NCI-H1694 (cell line): ENCODE results near the gene KLF12.

Experiments
- DNase-seq: peaks from one replicate; lab custom pipeline; 2025; lab: John Stamatoyannopoulos, UW

Gene KLF12

DNA sequence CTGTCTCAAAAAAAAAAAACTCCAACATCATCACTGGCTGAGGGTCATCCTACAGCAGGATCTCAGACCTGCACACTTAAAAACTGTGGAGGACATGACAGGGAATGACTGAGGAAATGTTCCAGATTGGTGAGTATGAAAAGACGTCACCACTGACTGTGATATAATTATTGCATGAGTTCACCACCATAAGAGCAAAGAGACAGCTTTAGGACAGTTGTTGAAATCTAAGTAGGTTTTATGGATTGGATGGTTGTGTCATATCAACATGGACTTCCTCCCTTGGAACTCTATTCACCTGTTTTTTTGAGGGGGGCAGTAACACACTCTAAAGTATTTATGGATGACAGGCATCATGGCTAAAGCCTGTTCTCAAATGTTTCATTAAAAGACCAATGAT is 31.5 kb downstream of the KLF12 start:
- no peak for DNase-seq

DNA sequence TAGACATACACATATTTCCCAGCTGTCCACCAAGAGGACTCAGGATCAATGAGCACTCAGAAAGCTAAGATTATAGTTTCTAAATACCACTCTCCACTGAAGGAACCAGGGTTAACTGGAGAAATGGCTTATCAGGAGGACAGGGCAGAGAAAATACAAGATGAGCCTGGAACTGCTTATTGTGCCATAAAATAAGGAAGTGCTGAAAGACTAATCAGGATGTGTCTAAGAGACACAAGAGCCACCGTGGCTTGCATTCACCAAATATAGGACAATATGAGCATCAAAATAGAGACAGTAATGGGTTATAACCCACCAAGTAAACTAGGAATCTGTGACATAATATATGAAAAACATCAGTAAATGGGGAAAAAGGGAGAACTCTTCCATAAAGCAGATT is 32.8 kb downstream of the KLF12 start:
- no peak for DNase-seq

DNA sequence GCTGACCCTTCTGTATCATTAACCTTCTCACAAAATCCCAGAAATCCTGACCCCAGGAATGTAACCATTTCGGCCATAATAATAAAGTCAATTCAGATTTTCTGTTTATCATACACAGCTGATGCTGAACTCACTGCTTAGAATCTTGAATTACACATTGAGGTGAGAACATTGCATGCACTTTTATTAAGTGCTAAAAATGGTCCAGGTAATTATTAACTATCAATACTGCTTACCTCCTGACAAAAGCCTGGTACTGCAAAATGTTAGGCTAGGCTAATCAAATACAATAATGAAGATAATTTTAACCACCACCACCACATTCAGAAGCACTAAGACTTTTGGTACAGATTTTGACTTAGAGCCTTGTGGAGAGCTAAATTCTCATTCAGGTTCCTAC is 36.1 kb downstream of the KLF12 start:
- no peak for DNase-seq

DNA sequence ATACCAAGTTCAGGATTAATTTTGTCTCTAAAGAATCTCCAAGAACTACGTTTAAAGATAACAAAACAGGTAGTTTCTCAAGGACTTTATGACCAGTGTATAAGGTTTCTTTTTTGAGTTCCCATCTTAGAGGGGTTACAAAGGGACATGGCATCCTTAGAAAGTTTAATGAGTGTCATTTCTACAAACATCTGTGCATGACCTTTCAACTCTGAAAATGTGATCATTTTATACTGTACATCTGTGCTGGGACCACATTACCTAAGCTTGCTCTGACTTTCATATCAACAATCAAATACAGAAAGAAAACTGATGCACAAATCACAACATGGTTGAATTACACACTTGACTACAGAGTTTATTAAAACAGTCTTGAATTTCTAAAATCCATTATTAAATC is 37.1 kb downstream of the KLF12 start:
- DNase-seq, result no peak

DNA sequence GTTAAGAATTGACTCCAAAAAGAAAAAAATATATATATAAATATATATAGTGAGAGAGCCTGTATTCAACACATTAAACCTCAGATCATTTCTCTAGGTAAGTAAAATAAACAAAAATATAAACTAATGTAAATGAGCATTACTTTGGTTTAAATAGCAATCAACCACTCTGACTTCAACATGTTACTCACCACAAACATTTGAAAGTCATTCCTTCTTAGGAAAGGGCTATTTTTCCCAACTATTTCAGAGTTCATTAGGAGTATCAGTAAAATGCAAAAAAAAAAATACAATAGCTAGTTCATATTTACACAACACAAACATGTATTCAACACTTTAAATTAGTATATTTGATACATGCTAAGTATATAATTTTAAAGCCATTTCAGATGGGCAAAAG is 40.5 kb downstream of the KLF12 start:
- DNase-seq, result no peak

DNA sequence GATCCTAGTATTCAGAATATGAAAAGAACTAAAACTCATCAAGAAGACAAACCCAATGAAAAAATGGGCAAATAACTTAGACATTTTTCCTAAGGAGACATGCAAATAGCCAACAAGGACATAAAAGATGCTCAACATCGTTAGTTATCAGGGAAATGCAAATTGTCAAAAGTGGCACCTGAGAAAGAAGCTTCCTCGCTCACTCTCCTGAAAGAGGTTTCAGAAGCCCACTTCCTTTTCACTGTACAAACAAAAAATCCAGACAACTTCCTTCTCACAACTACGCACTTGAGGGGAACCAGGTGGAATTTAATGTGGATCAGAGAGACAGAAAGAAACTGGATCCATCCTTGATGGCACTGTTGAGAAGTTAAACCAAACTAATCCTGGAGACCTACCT is 41.5 kb downstream of the KLF12 start:
- no peak for DNase-seq

DNA sequence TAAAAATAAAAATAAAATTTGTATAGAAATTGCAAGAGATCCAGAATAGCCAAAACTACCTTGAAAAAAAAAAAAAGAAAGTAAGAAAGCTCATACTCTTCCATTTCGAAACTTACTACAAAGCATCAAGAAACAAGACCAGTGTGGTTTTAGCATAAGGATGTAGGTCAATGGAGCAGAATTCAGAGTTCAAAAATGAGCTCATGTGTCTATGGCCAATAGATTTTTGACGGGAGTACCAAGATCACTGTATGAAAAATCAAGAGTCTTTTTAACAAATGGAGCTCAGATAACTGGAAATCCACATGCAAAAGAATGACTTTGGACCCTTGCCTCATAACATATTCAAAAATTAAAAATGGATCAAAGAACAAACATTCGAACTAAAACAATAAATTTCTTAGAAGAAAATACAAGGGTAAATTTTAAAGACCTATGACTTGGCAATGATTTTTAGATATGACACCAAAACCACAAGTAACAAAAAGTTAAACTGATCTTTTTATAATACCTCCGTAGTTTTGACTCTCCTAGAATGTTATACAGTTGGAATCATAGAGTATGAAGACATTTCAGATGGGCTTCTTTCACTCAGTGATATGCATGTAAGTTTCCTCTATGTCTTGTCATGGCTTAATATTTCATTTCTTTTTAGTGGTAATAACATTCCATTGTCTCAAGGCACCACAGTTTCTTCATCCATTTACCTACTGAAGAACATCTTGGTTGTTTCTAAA is 43.2 kb downstream of the KLF12 start:
- no peak for DNase-seq

DNA sequence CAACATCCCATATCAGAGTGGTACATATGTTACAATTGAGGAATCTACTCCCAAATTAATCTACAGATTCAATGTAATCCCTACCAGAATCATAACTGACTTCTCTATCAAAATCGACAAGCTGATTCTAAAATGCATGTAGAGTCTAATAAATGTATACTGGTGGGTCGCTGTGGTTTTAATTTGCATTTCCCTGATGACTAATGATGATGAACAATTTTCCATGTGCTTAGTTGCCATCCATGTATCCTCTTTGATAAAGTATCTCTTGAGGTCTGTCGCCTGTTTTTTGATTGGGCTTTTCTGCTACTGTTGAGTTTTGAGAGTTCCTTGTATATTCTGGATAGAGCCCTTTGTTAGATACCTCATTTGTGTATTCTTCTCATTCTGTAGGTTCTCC is 43.8 kb downstream of the KLF12 start:
- DNase-seq, result no peak

DNA sequence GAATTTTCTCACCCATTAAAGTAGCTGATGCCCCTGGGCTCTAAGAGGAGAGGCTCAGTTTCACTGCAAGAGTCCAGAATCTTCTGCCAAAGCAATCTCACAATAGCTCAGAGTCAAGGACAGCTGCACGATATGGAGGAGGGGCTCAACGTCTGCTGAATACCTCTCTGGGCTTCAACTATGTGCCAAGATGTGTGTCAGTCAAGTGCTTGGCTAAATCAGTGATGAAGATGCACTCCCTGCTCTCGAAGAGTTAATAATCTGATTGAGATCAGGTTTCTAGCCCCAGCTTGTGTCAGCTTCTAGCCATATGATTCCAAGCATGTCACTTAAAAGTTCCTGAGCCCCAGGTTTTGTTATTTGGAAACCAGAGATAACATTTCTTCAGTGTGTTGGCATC is 46.8 kb downstream of the KLF12 start:
- DNase-seq, result no peak
